ENCODE results near the gene SCN3B. TPM values are rescaled to one million over a fixed set of nuclear protein-coding genes. Genes with fewer than 3 reads are reported as not detected.
A peak's percentile ranks its signal among the peaks of the same experiment; 100 is the strongest.

SCN3B gene
- total RNA-seq, 1 experiment from 2014 or later, result 0.05 TPM

DNA sequence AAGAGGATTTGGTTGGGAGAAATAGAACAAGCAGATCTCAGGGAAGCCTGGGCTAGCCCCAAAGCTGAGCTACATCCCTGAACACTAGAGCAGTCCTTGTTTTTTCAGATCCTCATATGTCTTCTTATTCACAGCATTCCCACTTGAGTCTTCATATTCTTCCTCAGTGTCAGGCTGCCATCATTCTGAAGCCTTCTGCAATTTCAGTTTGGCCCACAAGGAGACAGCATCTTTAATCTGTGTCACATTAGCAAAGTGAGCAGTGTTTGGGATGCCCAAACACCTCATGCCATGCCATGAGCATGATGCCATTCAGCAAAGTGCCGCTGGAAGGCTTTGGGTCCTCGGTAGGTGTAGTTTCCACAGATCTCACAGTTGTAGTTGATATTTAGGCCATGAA, 56.6 kb downstream of the SCN3B start:
- DNase-seq (ENCODE audit: low spot score), result no peak

DNA sequence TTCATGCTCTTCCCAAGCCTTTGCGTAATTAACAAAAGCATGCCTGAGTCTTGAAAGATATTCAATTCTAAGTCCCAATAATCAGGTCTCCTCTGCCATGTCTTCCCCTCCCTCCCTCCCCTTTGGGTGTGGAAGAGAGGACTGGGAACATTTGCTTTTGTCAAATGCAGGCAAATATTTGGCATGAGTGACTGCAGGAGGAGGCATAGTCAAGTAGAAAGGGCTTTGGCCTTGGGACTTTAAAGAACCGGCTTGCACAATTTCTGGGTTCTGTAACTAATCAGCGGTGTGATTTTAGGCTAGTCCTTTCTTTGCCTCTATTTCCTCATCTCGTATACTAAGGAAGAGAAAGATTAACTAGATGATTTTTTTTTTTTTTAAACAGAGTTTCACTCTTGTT, 59.5 kb downstream of the SCN3B start:
- no peak for DNase-seq (ENCODE audit: low spot score)

DNA sequence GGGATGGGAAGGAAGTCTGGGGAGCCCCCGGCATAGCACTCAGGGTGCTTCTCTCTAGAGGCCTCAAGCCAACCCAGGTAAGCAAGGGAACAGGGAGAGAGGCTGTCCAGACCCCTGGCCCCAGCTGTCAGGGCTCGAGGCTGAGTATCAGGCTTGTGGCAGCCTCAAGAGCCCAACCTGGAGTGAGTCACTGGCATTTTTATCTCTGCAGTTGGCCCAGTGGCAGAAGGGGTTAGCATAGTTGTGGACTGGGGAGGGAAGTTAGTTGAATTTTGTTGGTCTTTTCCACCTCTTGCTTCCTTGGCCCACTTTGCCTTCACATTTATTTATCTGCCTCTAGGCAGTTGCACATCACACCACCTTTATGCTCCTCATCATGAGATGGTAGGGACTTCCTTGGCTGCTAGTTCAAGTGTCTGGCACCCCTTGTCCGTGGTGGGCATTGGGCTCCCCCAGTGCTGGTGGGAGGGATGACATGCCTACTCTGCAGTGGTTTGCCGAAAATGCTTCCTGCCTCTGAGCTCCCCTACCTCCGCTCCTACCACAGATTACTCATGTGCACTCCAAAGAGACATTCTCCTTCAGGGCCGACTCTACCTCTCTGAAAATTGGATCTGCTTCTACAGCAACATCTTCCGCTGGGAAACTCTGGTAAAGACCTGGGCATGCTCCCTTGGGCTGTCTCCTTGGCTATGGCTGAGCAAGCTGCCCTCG, 60.1 kb downstream of the SCN3B start:
- DNase-seq (ENCODE audit: low spot score), result peak; percentile 27

GRCh38 chr11:123593570-123593969, 60.9 kb downstream of the SCN3B start:
- DNase-seq (ENCODE audit: low spot score), result no peak

DNA sequence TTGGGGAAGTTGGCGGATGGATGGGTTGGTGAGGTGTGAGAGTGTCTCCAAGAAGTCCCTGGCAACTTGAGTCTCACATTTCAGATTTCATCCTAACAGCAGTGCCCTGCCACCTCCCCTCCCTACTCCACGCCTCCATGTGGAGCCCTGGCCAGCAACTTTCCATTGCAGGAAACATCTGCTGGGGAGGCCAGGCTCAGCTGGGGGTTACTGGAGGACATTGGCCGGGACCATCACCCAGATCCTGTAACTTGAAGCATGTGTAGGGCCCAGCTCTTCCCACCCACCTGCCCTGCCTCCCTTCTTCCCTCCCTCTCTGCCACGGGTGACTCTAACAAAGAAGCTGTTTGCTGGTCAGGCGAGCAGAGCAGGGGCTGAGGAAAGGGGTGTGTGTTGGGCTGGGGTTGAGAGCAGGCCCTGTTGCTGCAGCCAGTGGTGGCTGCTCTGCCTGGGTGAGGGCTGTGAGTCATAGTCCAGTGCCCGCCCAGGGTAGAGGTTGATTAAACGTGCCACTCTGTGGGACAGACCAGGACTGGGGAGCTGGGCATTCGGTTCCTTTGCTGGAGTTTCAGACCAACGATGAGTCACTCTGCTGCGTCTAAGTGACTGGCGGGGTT, 64.0 kb downstream of the SCN3B start:
- peak; percentile 91 for DNase-seq (ENCODE audit: low spot score)

- no peak for DNase-seq (ENCODE audit: low spot score)
Observed at GRCh38 chr11:123588864-123589262, 65.6 kb downstream of the SCN3B start.

DNA sequence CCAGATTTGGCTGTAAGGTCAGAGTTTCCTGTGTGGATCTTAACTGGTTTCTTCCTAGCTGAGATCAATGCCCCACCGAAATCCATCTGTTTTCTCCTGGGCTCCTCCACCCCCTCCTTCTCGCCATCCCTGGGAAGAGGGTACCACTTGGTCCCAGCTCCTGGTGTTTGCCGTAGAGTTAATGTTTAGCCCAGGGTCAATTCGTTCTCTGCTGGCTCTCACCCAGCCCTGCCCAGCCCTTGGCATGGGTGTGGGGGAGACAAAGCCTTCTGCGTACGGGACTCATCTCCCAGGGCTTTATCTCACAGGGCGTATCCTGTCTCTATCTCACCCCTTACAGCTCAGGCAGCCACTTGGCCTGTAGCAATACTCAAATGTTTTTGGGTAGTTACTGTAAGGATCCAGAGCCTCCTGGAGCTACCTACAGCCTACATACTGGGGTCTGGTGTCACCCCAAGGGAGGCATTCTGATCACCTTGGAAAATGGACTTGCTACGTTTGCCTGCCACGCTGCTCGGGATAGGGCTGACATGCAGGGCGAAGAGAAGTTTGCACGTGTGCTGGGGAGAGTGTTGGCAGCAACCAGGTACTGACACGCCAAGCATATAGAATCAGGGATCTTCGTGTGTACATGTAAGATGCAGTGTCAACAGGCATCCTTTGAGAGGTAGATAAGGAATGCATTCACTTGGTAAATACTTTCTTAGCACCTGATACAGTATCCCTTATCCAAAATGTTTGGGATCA, 66.1 kb downstream of the SCN3B start:
- DNase-seq (ENCODE audit: low spot score), result no peak

DNA sequence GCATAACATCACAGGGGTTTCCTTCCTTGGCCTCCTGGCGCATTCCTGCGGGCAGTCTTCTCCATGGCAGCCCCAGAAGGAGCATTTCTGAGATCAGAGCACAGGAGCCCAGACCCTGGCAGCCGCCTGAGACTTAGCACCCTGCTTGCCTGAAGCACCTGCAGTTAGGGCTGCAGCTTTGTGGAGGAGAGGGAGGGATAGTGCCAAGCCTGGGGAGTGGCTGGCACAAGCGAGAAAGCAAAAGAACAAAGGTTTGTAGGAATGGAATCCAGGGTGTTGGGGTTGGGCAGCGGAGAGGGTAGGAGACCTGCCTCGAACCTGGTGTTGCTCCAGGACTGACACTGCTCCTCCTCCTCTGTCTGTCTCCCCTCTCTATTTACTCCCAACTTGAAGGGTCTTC, 66.9 kb downstream of the SCN3B start:
- DNase-seq (ENCODE audit: low spot score), result no peak

- peak; percentile 24 for DNase-seq (ENCODE audit: low spot score)
Observed at GRCh38 chr11:123587044-123587443, 67.4 kb downstream of the SCN3B start.

DNA sequence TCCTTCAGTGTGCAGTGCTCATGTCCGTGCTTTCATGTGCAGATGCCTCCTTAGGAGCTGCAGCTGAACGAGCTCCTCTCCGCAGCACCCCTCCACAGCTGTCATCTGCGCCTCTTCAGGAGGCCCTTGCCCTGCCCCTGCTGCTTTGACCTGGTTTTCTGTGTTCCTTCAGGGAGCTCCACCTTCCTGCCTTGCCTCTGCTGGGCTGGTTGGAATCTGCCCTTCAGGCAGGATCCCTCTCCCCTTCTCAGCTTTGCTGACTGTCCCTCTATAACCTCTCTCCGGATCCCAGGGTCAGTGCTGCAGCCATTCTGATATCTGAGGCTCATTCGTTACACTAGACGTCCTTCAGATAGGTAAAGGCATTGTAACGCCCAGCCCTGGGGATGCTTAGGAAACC, 67.9 kb downstream of the SCN3B start:
- no peak for DNase-seq (ENCODE audit: low spot score)

GRCh38 chr11:123585706-123586105, 68.7 kb downstream of the SCN3B start:
- no peak for DNase-seq (ENCODE audit: low spot score)

DNA sequence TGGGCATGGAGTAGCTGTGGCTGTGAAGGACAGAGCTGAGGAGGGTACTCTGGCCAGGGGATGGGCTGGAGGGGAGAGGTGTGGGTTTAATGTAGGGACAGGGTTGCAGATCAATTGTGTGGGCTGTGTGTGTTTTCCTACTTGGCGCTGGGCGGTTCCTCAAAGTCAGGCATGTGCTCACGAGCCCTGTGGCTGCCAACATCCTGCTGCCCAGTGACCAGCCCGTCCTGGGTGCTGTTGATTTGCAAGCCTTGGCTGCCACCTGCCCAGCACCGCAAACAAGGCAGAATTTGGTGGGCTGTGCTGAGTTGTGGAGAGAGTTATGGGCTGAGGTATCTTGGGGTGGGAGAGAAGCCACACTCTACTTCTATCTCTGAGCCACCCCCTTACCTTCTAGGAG, 69.2 kb downstream of the SCN3B start:
- no peak for DNase-seq (ENCODE audit: low spot score)

GRCh38 chr11:123584737-123585136, 69.7 kb downstream of the SCN3B start:
- DNase-seq (ENCODE audit: low spot score), result no peak

DNA sequence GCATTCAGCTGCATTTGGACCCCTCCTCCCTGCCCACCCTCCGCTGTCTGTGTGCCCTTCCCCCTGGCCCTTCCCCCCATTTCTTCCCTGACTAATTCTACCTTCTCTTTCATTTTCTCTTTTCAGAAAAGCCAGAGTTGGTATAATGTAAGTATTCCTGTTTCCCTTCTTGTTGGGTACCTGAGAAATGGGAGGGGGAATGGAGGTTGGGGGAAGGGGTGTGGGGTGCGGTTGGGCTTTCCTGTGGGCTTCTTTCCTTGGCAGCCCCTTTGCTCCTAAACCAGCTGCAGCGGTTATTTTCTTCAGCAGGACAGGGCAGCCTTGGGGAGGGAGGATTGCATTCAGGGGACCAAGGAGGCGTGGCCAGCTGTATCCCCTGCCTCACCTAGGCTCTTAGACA, 70.2 kb downstream of the SCN3B start:
- DNase-seq (ENCODE audit: low spot score), result no peak

DNA sequence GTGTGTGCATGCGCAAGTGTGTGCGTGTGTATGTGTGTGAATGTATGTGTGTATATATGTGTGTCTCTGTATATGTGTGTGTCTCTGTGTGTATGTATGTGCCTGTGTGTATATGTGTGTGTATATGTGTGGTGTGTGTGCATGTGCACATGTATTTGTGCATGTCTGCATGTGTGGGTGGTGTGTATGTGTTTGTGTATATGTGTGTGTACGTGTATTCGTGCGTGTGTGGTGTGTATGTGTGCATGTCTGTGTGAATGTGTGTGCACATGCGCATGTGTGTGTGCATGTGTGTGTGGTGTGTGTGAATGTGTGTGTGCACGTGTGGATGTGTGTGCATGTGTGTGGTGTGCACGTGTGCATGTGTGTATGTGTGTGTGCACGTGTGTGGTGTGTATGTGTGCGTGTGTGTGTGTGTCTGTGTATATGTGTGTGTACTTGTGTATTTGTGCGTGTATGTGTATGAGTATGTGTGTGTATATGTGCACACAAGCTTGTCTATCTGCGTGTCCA, 71.4 kb downstream of the SCN3B start:
- no peak for DNase-seq (ENCODE audit: low spot score)

DNA sequence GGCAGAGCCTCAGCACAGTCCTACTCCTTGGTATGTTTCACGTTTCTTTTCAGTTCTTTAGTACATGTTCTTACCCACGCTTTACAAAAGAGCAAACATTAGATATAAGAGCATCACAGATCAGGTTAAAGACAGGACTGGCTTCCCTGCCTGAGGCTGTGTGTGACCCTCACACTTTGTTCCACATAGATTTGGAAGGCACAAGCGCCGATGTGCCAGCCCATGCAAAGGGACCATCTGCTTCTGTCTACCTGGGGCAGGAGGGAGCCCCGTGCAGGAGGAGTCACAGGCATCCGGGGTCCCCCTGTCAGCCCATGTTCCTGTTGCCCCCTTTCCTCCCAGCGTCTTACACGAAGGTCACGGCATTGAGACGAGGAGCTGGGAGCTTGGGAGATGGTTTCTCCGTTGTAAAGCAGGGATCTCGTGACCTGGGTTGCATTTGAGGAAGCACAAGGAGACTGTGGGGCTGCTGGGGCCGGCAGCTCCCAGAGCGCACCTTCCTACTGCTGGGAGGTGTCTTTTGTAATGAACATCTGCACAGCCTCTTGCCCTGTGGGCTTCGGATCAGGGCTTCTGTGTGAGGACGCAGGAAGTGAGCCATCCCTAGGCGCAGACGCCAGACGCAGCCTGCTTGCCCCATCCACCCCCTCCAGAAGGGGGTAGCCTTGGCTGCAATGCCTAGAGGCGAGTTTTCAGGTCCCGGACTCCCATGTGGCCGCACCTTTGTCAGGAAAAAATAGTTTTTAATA, 72.6 kb downstream of the SCN3B start:
- DNase-seq (ENCODE audit: low spot score), result no peak

GRCh38 chr11:123580557-123581275, 73.7 kb downstream of the SCN3B start:
- peak; percentile 19 for DNase-seq (ENCODE audit: low spot score)

- no peak for DNase-seq (ENCODE audit: low spot score)
Observed at GRCh38 chr11:123580137-123580536, 74.3 kb downstream of the SCN3B start.

DNA sequence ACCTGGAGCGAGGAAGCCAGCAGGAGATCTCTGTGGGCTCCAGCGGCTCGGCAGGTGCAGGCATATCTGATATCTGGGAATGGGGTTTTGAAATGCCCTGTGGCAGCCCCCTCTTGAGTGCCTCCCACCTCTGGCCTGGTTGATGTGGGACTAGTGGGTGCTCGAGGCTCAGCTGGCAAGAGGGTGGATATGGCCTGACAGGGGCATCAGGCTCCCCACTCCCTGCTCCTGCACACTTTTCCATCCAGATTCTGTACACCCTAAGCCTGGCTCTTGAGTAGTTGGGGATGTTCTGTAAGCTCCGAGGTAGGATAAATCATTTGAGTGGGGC, 75.0 kb downstream of the SCN3B start:
- no peak for DNase-seq (ENCODE audit: low spot score)

All from A172 (cell line).